ENCODE results near the gene RPL41. TPM values are rescaled to one million over a fixed set of nuclear protein-coding genes. Genes with fewer than 3 reads are reported as not detected.
A peak's percentile ranks its signal among the peaks of the same experiment; 100 is the strongest.

Gene RPL41
- total and polyA plus RNA-seq, 4 donors = 979 to 2,155 (median 1,482) TPM

DNA sequence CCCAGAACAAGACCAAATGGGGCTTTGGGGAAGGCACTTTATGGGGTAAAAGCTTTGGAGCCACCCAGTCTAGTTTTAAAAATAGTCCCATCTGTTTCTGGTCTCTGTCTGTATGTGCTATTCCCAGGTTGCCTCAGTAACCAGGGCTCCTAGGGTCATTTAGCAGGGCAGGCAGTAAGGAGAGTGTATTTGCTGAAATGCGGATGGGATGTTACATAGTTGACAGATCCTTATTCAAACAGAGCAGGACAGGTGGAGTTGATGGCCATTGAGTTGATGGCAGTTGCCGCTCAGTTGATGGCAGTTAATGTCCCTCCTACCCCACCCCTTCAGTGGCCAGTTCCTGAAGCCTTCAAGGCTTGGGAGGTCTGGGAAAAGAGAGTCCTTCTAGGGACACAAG lies 6.2 kb downstream of the RPL41 start:
- H3K4me1 ChIP-seq (ENCODE audit: control insufficient read depth in 4 of 4, insufficient read depth in 4 of 4, low read length in 3 of 4) = peaks cover 34 to 77% (median 65%) of the 10 kb centered on the region in 4 donors
- WGBS = 35% methylated on average over 2 of the region's 2 CpGs
- no peaks in the 10 kb centered on the region for H3K36me3 ChIP-seq (ENCODE audit: control insufficient read depth in 4 of 4, insufficient read depth in 3 of 4, low read depth in 1 of 4, low read length in 3 of 4)
- H3K27me3 ChIP-seq (ENCODE audit: control insufficient read depth in 4 of 4, insufficient read depth in 4 of 4, low read length in 3 of 4) = no peaks in the 10 kb centered on the region
- H3K9me3 ChIP-seq (ENCODE audit: control insufficient read depth in 4 of 4, low read length in 3 of 4) = no peaks in the 10 kb centered on the region
- no peak overlapping the region for H3K4me3 ChIP-seq (ENCODE audit: low read depth in 1 of 3, low read length in 3 of 3)
- TF ChIP-seq GABPA (IDR thresholded peaks at IDR 0.05 in 1 of 2, conservative IDR thresholded peaks at IDR 0.05 in 1 of 2) (no peak), EGR1 (IDR thresholded peaks at IDR 0.05; ENCODE audit: low read depth in 2 of 2) (no peak), HNF4A (conservative IDR thresholded peaks at IDR 0.05) (peak; percentile 39 to 44), JUND (IDR thresholded peaks at IDR 0.05) (peak in 1 of 2 donors; percentile 23), FOXA1 (IDR thresholded peaks at IDR 0.05) (no peak), RAD21 (IDR thresholded peaks at IDR 0.05) (peak in 1 of 2 donors; percentile 33), SP1 (IDR thresholded peaks at IDR 0.05) (peak; percentile 81), HNF4G (IDR thresholded peaks at IDR 0.05) (no peak), FOXA2 (IDR thresholded peaks at IDR 0.05) (peak; percentile 64), RXRA (IDR thresholded peaks at IDR 0.05) (peak; percentile 87 to 90), NR2F2 (IDR thresholded peaks at IDR 0.05) (no peak), YY1 (IDR thresholded peaks at IDR 0.05) (peak; percentile 21)
- TF ChIP-seq, protein P1, sequence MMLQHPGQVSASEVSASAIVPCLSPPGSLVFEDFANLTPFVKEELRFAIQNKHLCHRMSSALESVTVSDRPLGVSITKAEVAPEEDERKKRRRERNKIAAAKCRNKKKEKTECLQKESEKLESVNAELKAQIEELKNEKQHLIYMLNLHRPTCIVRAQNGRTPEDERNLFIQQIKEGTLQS (IDR thresholded peaks at IDR 0.05) = no peak
- TF ChIP-seq, protein P2, sequence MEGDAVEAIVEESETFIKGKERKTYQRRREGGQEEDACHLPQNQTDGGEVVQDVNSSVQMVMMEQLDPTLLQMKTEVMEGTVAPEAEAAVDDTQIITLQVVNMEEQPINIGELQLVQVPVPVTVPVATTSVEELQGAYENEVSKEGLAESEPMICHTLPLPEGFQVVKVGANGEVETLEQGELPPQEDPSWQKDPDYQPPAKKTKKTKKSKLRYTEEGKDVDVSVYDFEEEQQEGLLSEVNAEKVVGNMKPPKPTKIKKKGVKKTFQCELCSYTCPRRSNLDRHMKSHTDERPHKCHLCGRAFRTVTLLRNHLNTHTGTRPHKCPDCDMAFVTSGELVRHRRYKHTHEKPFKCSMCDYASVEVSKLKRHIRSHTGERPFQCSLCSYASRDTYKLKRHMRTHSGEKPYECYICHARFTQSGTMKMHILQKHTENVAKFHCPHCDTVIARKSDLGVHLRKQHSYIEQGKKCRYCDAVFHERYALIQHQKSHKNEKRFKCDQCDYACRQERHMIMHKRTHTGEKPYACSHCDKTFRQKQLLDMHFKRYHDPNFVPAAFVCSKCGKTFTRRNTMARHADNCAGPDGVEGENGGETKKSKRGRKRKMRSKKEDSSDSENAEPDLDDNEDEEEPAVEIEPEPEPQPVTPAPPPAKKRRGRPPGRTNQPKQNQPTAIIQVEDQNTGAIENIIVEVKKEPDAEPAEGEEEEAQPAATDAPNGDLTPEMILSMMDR (IDR thresholded peaks at IDR 0.05; ENCODE audit: low read depth, low read length, missing input control) = no peak
- TF ChIP-seq, protein P3, sequence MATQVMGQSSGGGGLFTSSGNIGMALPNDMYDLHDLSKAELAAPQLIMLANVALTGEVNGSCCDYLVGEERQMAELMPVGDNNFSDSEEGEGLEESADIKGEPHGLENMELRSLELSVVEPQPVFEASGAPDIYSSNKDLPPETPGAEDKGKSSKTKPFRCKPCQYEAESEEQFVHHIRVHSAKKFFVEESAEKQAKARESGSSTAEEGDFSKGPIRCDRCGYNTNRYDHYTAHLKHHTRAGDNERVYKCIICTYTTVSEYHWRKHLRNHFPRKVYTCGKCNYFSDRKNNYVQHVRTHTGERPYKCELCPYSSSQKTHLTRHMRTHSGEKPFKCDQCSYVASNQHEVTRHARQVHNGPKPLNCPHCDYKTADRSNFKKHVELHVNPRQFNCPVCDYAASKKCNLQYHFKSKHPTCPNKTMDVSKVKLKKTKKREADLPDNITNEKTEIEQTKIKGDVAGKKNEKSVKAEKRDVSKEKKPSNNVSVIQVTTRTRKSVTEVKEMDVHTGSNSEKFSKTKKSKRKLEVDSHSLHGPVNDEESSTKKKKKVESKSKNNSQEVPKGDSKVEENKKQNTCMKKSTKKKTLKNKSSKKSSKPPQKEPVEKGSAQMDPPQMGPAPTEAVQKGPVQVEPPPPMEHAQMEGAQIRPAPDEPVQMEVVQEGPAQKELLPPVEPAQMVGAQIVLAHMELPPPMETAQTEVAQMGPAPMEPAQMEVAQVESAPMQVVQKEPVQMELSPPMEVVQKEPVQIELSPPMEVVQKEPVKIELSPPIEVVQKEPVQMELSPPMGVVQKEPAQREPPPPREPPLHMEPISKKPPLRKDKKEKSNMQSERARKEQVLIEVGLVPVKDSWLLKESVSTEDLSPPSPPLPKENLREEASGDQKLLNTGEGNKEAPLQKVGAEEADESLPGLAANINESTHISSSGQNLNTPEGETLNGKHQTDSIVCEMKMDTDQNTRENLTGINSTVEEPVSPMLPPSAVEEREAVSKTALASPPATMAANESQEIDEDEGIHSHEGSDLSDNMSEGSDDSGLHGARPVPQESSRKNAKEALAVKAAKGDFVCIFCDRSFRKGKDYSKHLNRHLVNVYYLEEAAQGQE (IDR thresholded peaks at IDR 0.05) = no peak
- TF ChIP-seq, protein P4, sequence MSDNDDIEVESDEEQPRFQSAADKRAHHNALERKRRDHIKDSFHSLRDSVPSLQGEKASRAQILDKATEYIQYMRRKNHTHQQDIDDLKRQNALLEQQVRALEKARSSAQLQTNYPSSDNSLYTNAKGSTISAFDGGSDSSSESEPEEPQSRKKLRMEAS (IDR thresholded peaks at IDR 0.05) = peak; percentile 43
- TF ChIP-seq, protein P5, sequence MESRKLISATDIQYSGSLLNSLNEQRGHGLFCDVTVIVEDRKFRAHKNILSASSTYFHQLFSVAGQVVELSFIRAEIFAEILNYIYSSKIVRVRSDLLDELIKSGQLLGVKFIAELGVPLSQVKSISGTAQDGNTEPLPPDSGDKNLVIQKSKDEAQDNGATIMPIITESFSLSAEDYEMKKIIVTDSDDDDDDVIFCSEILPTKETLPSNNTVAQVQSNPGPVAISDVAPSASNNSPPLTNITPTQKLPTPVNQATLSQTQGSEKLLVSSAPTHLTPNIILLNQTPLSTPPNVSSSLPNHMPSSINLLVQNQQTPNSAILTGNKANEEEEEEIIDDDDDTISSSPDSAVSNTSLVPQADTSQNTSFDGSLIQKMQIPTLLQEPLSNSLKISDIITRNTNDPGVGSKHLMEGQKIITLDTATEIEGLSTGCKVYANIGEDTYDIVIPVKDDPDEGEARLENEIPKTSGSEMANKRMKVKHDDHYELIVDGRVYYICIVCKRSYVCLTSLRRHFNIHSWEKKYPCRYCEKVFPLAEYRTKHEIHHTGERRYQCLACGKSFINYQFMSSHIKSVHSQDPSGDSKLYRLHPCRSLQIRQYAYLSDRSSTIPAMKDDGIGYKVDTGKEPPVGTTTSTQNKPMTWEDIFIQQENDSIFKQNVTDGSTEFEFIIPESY (IDR thresholded peaks at IDR 0.05) = peak; percentile 27
- no peak for DNase-seq (ENCODE audit: low spot score)
- H3K27ac ChIP-seq (ENCODE audit: low read depth in 1 of 2, low read length in 2 of 2) = peak overlapping the region; percentile 71 to 89
- no peak overlapping the region for H3K9ac ChIP-seq (ENCODE audit: low read depth in 1 of 2, low read length in 2 of 2)

Data from liver (tissue), 9 donors.